ENCODE data around the gene DDX10. TPM values are rescaled to one million over a fixed set of nuclear protein-coding genes. Genes with fewer than 3 reads are reported as not detected.

Gene DDX10
- total RNA-seq, 4 donors from 2014 or later = 5.5 to 25.0 (median 17.5) TPM

DNA sequence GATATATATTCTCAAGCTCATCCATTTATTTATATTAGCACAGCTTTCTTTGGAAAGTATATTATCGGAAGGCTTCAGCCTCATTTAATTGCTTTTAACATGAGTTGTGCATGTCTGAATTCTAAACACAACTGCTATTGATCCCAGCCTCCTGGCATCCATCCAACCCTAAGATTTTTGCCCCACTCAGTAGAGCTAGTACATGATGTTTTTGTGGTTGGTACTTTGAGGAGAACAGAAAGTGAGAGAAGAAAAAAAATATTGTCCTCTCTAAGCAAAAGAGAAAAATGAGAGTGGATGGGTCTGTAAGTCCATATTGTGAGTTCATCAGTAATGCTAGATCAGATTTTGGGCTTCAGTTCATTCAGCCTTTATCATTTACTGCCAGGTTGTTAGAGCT, 198.7 kb downstream of the DDX10 start:
- Histone ChIP-seq H3K4me1 (peaks cover 0 to 10% (median 0%) of the 10 kb centered on the region in 3 donors), H3K36me3 (peaks cover 0 to 4% (median 0%) of the 10 kb centered on the region in 3 donors), H3K4me3 (no peak overlapping the region), H3K27ac (no peak overlapping the region), H3K9me3 (no peaks in the 10 kb centered on the region), H3K27me3 (no peaks in the 10 kb centered on the region)
- TF ChIP-seq, protein P1, sequence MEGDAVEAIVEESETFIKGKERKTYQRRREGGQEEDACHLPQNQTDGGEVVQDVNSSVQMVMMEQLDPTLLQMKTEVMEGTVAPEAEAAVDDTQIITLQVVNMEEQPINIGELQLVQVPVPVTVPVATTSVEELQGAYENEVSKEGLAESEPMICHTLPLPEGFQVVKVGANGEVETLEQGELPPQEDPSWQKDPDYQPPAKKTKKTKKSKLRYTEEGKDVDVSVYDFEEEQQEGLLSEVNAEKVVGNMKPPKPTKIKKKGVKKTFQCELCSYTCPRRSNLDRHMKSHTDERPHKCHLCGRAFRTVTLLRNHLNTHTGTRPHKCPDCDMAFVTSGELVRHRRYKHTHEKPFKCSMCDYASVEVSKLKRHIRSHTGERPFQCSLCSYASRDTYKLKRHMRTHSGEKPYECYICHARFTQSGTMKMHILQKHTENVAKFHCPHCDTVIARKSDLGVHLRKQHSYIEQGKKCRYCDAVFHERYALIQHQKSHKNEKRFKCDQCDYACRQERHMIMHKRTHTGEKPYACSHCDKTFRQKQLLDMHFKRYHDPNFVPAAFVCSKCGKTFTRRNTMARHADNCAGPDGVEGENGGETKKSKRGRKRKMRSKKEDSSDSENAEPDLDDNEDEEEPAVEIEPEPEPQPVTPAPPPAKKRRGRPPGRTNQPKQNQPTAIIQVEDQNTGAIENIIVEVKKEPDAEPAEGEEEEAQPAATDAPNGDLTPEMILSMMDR (IDR thresholded peaks at IDR 0.05) = no peak
- no peak for TF ChIP-seq POLR2A (IDR thresholded peaks at IDR 0.05)
- no peak for DNase-seq
- intact Hi-C loops (cut with DNase I) = no loop called here
- WGBS, 2 donors = 93 to 96% methylated on average over 1 of the region's 1 CpG

DNA sequence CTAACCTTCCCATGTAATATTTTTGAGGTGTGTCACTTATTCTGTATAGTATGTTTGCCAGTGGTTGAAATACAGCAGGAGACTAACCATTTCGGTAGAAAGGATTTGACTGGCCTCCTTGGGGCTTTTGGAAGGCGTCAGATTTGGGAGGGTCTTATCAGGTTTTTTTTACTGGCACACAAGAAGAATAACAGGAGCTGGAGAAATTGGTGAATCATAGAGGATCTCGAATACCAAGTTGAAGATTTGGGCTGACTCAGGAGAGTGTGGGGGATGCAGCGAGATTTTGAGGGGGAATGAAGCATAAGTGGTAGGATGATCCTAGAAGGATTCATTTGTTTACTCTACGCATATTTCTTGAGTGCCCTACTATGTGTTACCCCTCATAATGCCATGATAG, 200.5 kb downstream of the DDX10 start:
- Histone ChIP-seq H3K4me1 (peaks cover 0 to 14% (median 0%) of the 10 kb centered on the region in 3 donors), H3K9me3 (no peaks in the 10 kb centered on the region), H3K27me3 (no peaks in the 10 kb centered on the region), H3K36me3 (no peaks in the 10 kb centered on the region), H3K27ac (no peak overlapping the region), H3K4me3 (no peak overlapping the region)
- DNase-seq = no peak
- 96% methylated on average over 5 of the region's 5 CpGs for WGBS, 2 donors
- TF ChIP-seq, protein P1 (IDR thresholded peaks at IDR 0.05) = no peak
- TF ChIP-seq POLR2A (IDR thresholded peaks at IDR 0.05) = no peak
- intact Hi-C loops (cut with DNase I) = no loop called here

DNA sequence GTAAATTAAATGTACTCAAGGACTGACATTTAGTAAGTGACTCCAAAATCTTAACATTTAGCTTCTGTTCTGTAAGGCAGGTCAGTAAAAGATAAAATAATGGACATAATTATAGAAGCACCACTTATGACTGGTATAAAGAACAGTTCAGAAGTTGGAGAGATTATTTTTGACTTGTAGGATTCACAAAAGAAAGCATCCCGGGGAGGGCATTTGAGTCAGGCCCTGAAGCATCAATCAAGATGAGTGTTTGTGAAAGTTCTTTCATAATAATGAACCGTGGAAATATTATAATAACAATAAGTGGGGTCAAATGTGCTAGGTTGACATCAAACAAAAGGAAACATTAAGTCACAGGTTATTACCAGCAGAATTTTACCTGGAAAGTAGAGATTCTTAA, 201.9 kb downstream of the DDX10 start:
- Histone ChIP-seq H3K36me3 (no peaks in the 10 kb centered on the region), H3K27me3 (no peaks in the 10 kb centered on the region), H3K9me3 (no peaks in the 10 kb centered on the region), H3K27ac (peak overlapping the region in 1 of 4 donors; percentile 8), H3K4me1 (peaks cover 0 to 23% (median 0%) of the 10 kb centered on the region in 3 donors), H3K4me3 (no peak overlapping the region)
- no peak for TF ChIP-seq POLR2A (IDR thresholded peaks at IDR 0.05)
- 33 to 44% methylated on average over 2 of the region's 2 CpGs for WGBS, 2 donors
- no peak for DNase-seq
- intact Hi-C loops (cut with DNase I) = no loop called here

DNA sequence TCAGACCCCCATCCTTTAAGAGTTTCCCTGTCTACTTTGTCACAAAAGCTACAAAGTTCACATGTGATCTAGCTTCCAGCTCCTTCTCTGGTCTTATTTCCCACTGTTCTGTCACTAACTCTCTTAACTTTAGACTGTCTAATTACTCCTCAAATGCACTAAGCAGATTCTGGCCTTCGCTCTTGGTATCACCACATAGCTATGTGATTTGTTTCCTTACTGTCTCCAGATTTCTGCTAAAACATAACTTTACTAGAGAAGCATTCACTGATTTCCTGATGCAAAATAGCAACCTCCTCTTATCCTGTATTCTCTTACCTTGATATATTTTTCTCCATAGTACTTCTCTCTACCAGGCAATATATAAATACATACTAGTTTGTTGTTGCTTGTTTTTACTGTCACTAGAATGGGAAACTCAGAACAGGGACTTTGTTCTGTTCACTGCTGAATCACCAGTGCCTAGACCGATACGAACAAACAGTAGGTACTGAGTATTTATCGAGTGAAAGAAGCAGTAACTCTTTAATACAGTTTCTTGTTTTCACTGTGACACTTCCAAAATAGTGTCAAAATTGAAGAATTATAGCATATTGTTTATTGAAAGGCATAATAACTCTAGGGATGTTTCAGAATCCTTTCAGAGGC, 205.6 kb downstream of the DDX10 start:
- no peak overlapping the region for H3K4me3 ChIP-seq
- peak overlapping the region in 1 of 4 donors; percentile 10 for H3K27ac ChIP-seq
- WGBS, 2 donors = 61 to 66% methylated on average over 4 of the region's 4 CpGs
- intact Hi-C loops (cut with DNase I) = no loop called here
- no peak for TF ChIP-seq POLR2A (IDR thresholded peaks at IDR 0.05)
- TF ChIP-seq, protein P1 (IDR thresholded peaks at IDR 0.05) = no peak
- no peaks in the 10 kb centered on the region for H3K36me3 ChIP-seq
- peaks cover 0 to 23% (median 0%) of the 10 kb centered on the region in 3 donors for H3K4me1 ChIP-seq
- no peaks in the 10 kb centered on the region for H3K27me3 ChIP-seq
- no peak for DNase-seq
- H3K9me3 ChIP-seq = no peaks in the 10 kb centered on the region

DNA sequence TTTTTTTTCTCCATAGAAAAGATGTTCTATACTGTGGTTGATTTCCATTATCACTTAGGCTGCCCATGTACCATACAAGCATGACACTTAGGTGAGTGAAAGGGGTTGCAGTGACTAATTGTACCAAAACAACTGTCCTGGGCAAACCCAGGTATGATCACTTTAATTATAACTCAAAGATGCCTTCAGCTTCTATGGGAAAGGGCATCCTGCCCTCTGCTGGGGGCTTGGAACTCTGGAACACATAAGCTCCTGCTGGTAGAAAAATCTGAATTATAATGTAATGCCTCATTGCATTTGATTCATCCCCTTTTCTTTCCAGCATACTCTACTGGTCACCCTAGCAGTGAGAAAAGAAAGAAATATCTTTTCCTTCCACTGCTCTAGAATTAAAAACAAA, 206.3 kb downstream of the DDX10 start:
- Histone ChIP-seq H3K4me3 (no peak overlapping the region), H3K36me3 (no peaks in the 10 kb centered on the region), H3K27me3 (no peaks in the 10 kb centered on the region), H3K9me3 (no peaks in the 10 kb centered on the region), H3K27ac (peak overlapping the region in 1 of 4 donors; percentile 10), H3K4me1 (peaks cover 0 to 23% (median 0%) of the 10 kb centered on the region in 3 donors)
- no peak for DNase-seq
- intact Hi-C loops (cut with DNase I) = no loop called here
- TF ChIP-seq, protein P1 (IDR thresholded peaks at IDR 0.05) = peak in 4 of 6 experiments; percentile 20 to 55 (median 41)
- TF ChIP-seq POLR2A (IDR thresholded peaks at IDR 0.05) = no peak

Measured in esophagus squamous epithelium (tissue), 5 donors.